COR-L47 (cell line): ENCODE data around the gene DCUN1D1.

Experiments
- DNase-seq: peaks from one replicate; lab custom pipeline; 2025; lab: John Stamatoyannopoulos, UW

DCUN1D1 gene

GRCh38 chr3:182971637-182972036, 8.7 kb downstream of the DCUN1D1 start:
- DNase-seq: no peak

GRCh38 chr3:182970811-182971418, 9.4 kb downstream of the DCUN1D1 start:
- DNase-seq: no peak

DNA sequence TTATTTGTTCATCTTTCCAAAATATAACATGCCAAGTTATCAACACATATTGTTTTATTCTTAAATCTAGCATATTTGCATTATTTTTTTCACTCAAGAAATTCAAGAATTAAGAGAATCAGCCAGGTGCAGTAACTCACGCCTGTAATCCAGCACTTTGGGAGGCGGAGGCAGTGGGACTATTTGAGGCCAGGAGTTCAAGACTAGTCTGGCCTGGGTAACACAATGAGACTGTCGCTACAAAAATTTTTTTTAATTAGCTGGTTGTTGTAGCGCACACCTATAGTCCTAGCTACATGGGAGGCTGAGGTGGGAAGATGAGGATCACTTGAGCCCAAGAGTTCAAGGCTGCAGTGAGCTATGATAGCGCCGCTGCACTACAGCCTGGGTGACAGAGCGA, 10.5 kb downstream of the DCUN1D1 start:
- no peak for DNase-seq

GRCh38 chr3:182969277-182969676, 11.1 kb downstream of the DCUN1D1 start:
- DNase-seq: no peak

DNA sequence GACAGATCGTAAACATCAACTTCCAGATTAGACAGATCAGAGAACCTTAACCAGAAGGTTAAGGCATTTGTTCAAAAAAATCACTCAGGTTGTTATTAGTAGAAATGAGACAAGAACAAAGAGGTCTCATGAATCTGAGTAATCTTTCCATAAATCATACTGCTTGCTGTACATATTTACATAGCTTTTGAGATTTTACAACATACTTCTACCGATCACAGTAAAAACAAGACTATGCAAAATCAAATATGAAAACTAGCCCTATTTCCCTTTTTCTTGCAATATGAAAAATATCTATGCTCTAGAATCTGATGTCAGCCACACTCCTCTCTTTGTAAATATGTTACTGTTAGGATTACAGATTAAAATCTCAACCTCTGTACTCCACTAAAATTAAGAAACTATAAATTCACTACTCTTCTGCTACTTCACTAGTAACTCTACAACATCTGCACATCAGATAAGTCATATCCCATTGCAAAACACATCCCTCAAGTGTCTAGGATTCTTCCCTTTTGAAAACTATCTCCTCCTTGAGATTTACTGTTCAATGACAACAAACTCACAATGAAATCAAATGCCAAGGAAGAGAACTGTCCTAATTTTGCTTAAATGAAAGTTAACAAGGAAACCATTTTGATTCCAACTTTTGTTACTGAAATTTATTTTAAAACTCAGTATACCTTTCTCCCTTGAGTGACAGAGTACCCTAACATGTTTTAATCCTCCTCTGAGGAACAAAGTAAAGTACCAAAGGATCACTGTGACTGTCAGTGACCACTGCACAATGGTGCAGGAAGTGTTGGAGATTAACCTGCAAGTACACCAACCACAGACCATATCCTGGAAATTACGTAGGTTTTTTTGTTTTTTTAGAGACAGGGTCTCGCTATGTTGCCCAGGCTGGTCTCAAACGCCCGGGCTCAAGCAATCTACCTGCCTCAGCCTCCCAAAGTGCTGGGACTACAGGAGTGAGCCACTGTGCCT, 12.8 kb downstream of the DCUN1D1 start:
- no peak for DNase-seq

DNA sequence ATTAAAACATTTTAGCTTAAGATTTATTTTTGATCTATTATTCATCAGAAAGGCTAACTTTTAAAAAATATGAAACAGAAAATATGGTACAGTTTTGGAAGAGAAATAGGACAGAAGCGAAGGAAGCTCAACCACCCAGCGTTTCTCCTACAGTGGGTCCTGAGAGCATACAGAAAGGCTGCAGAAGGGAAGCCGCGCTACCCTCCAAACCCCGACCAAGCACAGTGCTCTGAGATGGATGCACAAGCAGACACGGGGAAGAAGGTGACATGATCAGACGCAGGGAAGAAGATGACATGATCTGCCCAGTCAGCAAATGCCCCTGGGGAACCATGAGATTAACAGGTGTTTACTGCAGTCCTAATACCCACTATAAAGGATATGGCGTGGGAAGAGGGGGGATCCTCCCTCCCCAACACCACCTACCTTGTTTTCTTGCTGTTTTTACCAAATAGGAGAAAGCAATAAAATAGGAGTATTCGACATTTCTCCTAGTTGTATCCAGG, 14.4 kb downstream of the DCUN1D1 start:
- DNase-seq: no peak

DNA sequence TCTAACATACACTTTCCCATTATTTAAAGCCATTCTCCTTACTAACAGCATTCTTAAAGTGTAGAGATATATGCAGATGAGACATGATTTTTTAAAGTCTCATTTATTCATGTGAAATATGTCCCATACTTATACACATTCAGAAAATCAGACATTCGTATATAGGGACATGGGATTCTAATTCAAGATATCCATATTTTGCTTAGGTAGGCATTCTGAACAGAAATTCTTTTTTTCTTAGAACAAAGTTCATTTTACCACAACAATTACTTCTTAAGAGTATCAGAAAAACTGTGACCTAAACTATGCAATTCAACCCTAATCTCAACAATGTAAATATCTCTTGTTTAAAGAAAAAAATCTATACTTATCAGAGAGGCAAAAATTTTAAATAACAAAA, 16.2 kb downstream of the DCUN1D1 start:
- no peak for DNase-seq

DNA sequence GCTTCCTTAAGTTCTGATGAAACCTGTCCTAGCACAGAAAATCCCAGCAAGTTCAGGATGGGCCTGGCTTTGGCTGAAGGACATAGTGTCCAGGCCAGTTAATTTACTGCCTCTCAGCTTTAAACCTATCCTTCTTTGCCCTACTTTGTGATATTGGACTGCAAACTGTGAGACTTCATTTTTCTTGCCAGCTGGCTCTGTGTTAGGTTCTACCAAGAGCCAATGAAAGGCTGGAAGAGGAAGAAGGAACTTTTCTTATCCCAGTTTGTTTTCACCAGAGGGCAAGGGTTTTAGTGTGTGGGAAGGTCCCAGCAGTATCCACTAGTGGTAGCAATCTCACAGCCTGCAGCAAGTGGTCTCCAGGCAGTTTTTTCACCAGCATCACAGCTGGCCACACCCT, 18.2 kb downstream of the DCUN1D1 start:
- no peak for DNase-seq

DNA sequence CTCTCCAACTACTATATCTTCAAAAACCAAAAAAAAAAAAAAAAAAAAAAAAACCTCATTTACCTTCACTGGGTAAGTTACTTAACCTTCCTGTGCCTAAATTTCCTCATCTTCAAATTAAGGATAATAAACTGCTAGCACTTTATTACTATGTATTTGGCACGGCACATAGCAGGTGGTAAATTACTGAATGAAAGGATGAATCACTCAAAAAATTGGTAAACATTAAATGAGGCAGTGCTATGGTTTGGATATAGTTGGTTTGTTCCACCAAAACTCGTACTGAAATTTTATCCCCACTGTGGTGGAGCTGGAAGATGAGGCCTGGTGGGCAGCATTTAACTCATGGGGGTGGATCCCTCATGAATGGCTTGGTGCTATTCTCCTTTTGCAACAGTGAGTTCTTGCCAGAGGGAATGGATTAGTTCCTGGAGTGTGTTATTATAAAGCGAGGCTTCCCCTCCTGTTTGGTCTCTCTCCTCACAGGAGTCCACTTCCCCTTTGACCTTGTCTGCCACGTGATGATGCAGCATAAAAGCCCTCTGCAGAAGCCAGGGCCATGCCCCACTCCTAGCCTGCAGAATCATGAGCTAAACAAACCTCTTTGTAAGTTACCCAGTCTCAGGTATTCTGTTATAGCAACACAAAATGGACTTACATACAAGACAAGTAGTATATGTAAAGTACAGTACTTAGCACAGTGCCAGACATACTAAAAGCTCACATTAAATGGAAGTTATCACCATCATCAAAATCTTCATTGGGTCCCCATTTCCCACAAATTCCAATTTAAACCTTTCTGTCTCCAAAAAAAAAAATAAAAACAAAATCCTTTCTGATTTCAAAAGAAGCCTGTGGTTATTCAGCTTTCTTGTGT, 20.6 kb downstream of the DCUN1D1 start:
- peak; percentile 74 for DNase-seq

GRCh38 chr3:182957676-182958266, 22.6 kb downstream of the DCUN1D1 start:
- no peak for DNase-seq

DNA sequence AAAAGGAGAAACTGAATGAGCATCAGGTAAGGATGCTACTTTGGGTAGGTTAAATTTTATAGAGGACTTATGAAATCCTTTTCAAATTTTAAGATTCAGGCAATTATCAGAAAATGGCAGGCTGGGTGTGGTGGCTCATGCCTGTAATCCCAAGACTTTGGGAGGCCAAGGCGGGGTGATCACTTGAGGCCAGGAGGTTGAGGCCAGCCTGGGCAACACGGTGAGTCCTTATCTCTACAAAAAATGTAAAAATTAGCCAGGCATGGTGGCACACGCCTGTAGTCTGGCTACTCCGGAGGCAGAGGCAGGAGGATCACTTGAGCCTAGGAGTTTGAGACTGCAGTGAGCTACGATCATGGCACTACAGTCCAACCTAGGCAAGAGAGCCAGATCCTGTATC, 23.1 kb downstream of the DCUN1D1 start:
- no peak for DNase-seq

- no peak for DNase-seq
Measured at GRCh38 chr3:182954553-182955235, 25.6 kb downstream of the DCUN1D1 start.

DNA sequence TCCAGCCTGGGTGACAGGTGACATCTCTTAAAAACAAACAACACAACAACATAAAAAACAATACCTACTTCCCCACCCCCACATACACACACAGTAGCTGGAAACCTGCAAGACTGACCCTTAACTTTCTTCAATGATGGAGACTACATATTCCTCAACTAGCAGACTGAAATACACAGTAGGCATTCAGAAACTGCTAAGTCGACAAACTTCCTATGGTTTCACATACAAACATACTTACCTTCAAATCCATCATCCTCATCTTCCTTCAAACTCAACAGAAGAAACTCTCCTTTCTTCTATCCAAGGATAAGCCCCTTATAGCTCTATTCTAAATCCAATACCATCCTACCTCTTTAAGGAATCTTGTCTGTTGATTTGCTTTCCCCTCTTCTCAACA, 30.6 kb downstream of the DCUN1D1 start:
- DNase-seq: no peak

- DNase-seq: no peak
Measured at GRCh38 chr3:182948305-182948704, 32.0 kb downstream of the DCUN1D1 start.

DNA sequence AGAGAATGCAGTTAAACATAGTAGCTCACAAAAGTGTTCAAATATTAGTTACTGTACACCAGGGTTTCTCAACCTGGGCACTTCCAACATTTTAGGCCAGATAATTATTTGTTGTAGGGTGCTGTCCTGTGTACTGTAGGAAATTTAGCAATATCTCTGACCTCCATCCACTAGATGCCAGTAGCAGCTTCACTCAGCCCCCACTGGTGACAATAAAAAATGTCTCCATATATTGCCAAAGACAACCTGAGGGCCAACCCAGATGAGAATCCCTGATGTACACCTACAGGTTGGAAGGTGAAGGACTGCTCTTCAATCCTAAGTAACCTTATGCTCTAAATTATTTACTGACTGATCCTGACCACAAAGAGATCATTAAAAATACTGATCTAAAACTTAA, 32.5 kb downstream of the DCUN1D1 start:
- DNase-seq: no peak

DNA sequence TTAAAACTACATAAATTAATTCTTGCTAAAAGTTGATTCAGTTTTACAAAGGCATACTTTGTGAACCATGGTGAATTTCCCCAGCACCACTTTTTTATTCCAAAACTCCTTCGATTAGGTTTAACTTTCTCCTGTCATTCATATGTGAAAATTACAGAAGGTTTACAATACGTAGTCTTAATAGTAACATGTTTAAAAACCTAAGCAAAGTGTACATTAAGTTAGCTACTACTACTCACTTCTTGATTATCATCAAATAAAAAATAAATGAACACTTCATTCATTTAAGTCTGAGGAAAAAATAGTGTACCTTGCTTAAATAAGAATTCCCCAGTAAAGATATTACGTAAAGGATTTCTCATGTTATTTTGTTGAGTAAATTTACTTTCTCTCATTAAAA, 38.6 kb downstream of the DCUN1D1 start:
- DNase-seq: no peak

GRCh38 chr3:182940266-182940808, 40.0 kb downstream of the DCUN1D1 start:
- no peak for DNase-seq

GRCh38 chr3:182937293-182938051, 42.9 kb downstream of the DCUN1D1 start:
- no peak for DNase-seq

- DNase-seq: no peak
Measured at GRCh38 chr3:182936918-182937285, 43.4 kb downstream of the DCUN1D1 start.

- no peak for DNase-seq
Measured at GRCh38 chr3:182936239-182936917, 44.0 kb downstream of the DCUN1D1 start.
